GM12878 (cell line): ENCODE measurements around the gene C10orf90. TPM values are rescaled to one million over a fixed set of nuclear protein-coding genes. Genes with fewer than 3 reads are reported as not detected.

Experiments used
- ATAC-seq: fragments of 200-7000 bp; cut with Tn5 transposase; 3 replicates; pipeline ENCODE4 v1.9.1; 2020; ENCODE audit warnings: mild to moderate bottlenecking, moderate library complexity
- BruUV-seq: library from RNA; stranded (reverse); fragments of 400-500 nt; replicated peaks from 2 replicates; lab custom pipeline; 2021; lab: Mats Ljungman, UMichigan
- CTCF ChIA-PET: fragments of 300-600 bp; sonication (Branson Sonifier 250); formaldehyde crosslinking; extraction: SDS; loops from one replicate; lab custom pipeline; 2021; ENCODE audit warnings: inconsistent platforms; lab: Yijun Ruan, JAX
- POLR2A ChIA-PET: fragments of 350-600 bp; formaldehyde crosslinking; extraction: SDS; loops from one replicate; lab custom pipeline; 2021; ENCODE audit warnings: inconsistent platforms; lab: Charles Lee
- RAD21 ChIA-PET: fragments of 300-600 bp; sonication (Branson Sonifier 250); formaldehyde crosslinking; loops from one replicate; lab custom pipeline; 2023; ENCODE audit warnings: antibody characterized with exemption; ENCODE audit not compliant: unreplicated experiment; lab: Charles Lee
- SMC1A ChIA-PET: fragments of 300-600 bp; sonication (Branson Sonifier 250); formaldehyde crosslinking; loops from one replicate; lab custom pipeline; 2023; ENCODE audit not compliant: unreplicated experiment, uncharacterized antibody; lab: Charles Lee
- DNase-seq: peaks from one replicate; pipeline ENCODE4 v3.0.0-alpha.2; 2011; ENCODE audit warnings: low read depth, low spot score
- FAIRE-seq: peaks from 3 replicates; lab custom pipeline; 2011; peaks lifted over from hg19 to GRCh38; lab: Jason Lieb, UNC
- H2AFZ ChIP-seq: 2 replicates; pipeline ENCODE4 v1.6.0; 2011; ENCODE audit warnings: low read depth, low read length, control low read depth; ENCODE audit not compliant: control insufficient read depth
- H3K27ac ChIP-seq: 2 replicates; pipeline ENCODE4 v1.5.1; 2011; ENCODE audit warnings: control low read depth; ENCODE audit not compliant: control insufficient read depth, insufficient read depth
- H3K27me3 ChIP-seq, 2 experiments: replicated peaks in 1 of 2; 2 replicates each; pipeline versions ENCODE4 v1.6.0 to v1.6.1; 2011; ENCODE audit warnings: low read length in 1 of 2; ENCODE audit not compliant: control insufficient read depth in 2 of 2, insufficient read depth in 2 of 2
- H3K36me3 ChIP-seq, 2 experiments: 2 replicates each; pipeline ENCODE4 v1.5.1; 2011; ENCODE audit warnings: low read length in 1 of 2; ENCODE audit not compliant: control insufficient read depth in 2 of 2, insufficient read depth in 2 of 2
- H3K4me1 ChIP-seq: 2 replicates; pipeline ENCODE4 v1.6.1; 2011; ENCODE audit warnings: mild to moderate bottlenecking, low read length, moderate library complexity, mixed read lengths; ENCODE audit not compliant: control insufficient read depth, insufficient read depth
- H3K4me2 ChIP-seq: 2 replicates; pipeline ENCODE4 v1.6.0; 2011; ENCODE audit warnings: control low read depth; ENCODE audit not compliant: control insufficient read depth, insufficient read depth
- H3K4me3 ChIP-seq: fragments of 200-600 bp; sonication (generic); 2 replicates; pipeline ENCODE4 v1.5.1; 2016
- H3K79me2 ChIP-seq: 2 replicates; pipeline ENCODE4 v1.6.0; 2011; ENCODE audit warnings: low read length; ENCODE audit not compliant: control insufficient read depth, insufficient read depth
- H3K9ac ChIP-seq: 2 replicates; pipeline ENCODE4 v1.8.0; 2011; ENCODE audit warnings: low read length, control low read depth, mixed read lengths; ENCODE audit not compliant: control insufficient read depth, insufficient read depth
- H3K9me3 ChIP-seq: replicated peaks from 3 replicates; pipeline ENCODE4 v1.5.1; 2011; ENCODE audit warnings: mild to moderate bottlenecking, low read length; ENCODE audit not compliant: control insufficient read depth, insufficient read depth
- H4K20me1 ChIP-seq: 2 replicates; pipeline ENCODE4 v1.6.0; 2011; ENCODE audit not compliant: control insufficient read depth, insufficient read depth
- EED ChIP-seq: sonication (generic); IDR thresholded peaks from 2 replicates; pipeline ENCODE4 v1.6.1; 2016; ENCODE audit warnings: antibody characterized with exemption, low read depth
- HDGF ChIP-seq: fragments of 450-650 bp; IDR thresholded peaks from 2 replicates; pipeline ENCODE4 v1.6.1; 2016; ENCODE audit warnings: antibody characterized with exemption
- HSF1 ChIP-seq: fragments of 150-350 bp; IDR thresholded peaks from 2 replicates; pipeline ENCODE4 v1.6.1; 2014; ENCODE audit warnings: mild to moderate bottlenecking, low read depth, low read length
- IKZF1 ChIP-seq: fragments of 450-650 bp; conservative IDR thresholded peaks from 2 replicates; pipeline ENCODE4 v1.6.1; 2017; ENCODE audit warnings: antibody characterized with exemption, mild to moderate bottlenecking
- JUND ChIP-seq: IDR thresholded peaks from 2 replicates; pipeline ENCODE4 v1.6.1; 2012; ENCODE audit warnings: low read depth, mild to moderate bottlenecking, low read length, improper control_type of control experiment, moderate library complexity
- MTA2 ChIP-seq: fragments of 450-650 bp; IDR thresholded peaks from 2 replicates; pipeline ENCODE4 v1.6.1; 2016; ENCODE audit warnings: low read depth, mild to moderate bottlenecking, moderate library complexity
- NFIC ChIP-seq: IDR thresholded peaks from 2 replicates; pipeline ENCODE4 v1.6.1; 2012; ENCODE audit warnings: low read depth, mild to moderate bottlenecking, inconsistent platforms, low read length, moderate library complexity
- NR2C1 ChIP-seq: fragments of 450-650 bp; IDR thresholded peaks from 2 replicates; pipeline ENCODE4 v1.6.1; 2017; ENCODE audit warnings: antibody characterized with exemption, mild to moderate bottlenecking, moderate library complexity
- POLR2AphosphoS2 ChIP-seq: IDR thresholded peaks from 2 replicates; pipeline ENCODE4 v1.6.1; 2011; ENCODE audit warnings: low read depth, mild to moderate bottlenecking, low read length, improper control_type of control experiment, moderate library complexity
- SIN3A ChIP-seq: IDR thresholded peaks from 2 replicates; pipeline ENCODE4 v1.6.1; 2012; ENCODE audit warnings: low read depth, low read length, improper control_type of control experiment
- TAF1 ChIP-seq: IDR thresholded peaks from 2 replicates; pipeline ENCODE4 v1.6.1; 2011; ENCODE audit warnings: mild to moderate bottlenecking, low read depth, low read length, borderline replicate concordance
- ZNF622 ChIP-seq: fragments of 450-650 bp; IDR thresholded peaks from 2 replicates; pipeline ENCODE4 v1.6.1; 2017; ENCODE audit warnings: mild to moderate bottlenecking, inconsistent platforms
- WGBS: methylation state at CpG from one replicate; pipeline ENCODE4 v1.1.6; 2016; ENCODE audit warnings: low lambda C conversion rate; ENCODE audit not compliant: insufficient replicate concordance, insufficient coverage; ENCODE audit errors: missing lambda C conversion rate; 5-methylcytosine and 5-hydroxymethylcytosine counted together
- in situ Hi-C: fragments of 300-500 bp; cut with MboI; formaldehyde crosslinking; loops from 9 replicates; pipeline ENCODE4 v1.14.3; 2018; ENCODE audit warnings: mixed read lengths
- intact Hi-C: fragments of 100-400 bp; cut with micrococcal nuclease; formaldehyde crosslinking; loops from one replicate; pipeline ENCODE4 v1.14.2; 2022; ENCODE audit not compliant: unreplicated experiment
- polyA plus RNA-seq, 11 experiments: library from polyadenylated mRNA; depleted of rRNA in 4 of 11; unstranded in 6 of 11; stranded (reverse) in 5 of 11; fragments of >200 nt; fragmentation: Nextera tagmentation in 4 of 11; fragmentation: Illumina TruSeq in 1 of 11; extraction: Ambion mirVana in 4 of 11; extraction: Trizol in 1 of 11; gene quantifications; 1 replicate in 1 of 11; 2 replicates in 10 of 11; pipeline versions ENCODE4 v1.2.1 to v1.2.3, GENCODE V29; 2011 to 2016; ENCODE audit warnings: inconsistent platforms in 2 of 11, missing spikeins in 2 of 11, low read depth in 1 of 11
- total RNA-seq, 4 experiments: library from RNA; depleted of rRNA in 3 of 4; stranded (reverse); fragments of >200 nt in 3 of 4; fragmentation: Illumina TruSeq in 1 of 4; extraction: Trizol in 1 of 4; gene quantifications; 2 replicates each; pipeline versions ENCODE4 v1.2.1 to v1.2.3, GENCODE V29; 2013 to 2021
- TF ChIP-seq, protein P1 (sequence below): IDR thresholded peaks from 2 replicates; pipeline ENCODE4 v1.6.1; 2011; ENCODE audit warnings: mild to moderate bottlenecking, low read depth, low read length, moderate library complexity; ENCODE audit not compliant: insufficient replicate concordance
- TF ChIP-seq, protein P2 (sequence below), 3 experiments: IDR thresholded peaks in 2 of 3; conservative IDR thresholded peaks in 1 of 3; 2 replicates each; pipeline ENCODE4 v1.5.1; 2011; ENCODE audit warnings: low read depth in 3 of 3, low read length in 3 of 3, mild to moderate bottlenecking in 3 of 3, control low read depth in 2 of 3, moderate library complexity in 2 of 3, inconsistent platforms in 1 of 3, mixed read lengths in 1 of 3; ENCODE audit not compliant: control insufficient read depth in 2 of 3, insufficient read depth in 1 of 3; ENCODE audit errors: extremely low read depth in 1 of 3

The C10orf90 gene
- total and polyA plus RNA-seq, 10 of the 15 experiments (the other 5 are each of a cell fraction or from before 2014, with no cell fraction given) = 0.04 TPM; not detected in 9

- ChIA-PET SMC1A (no interaction called here), POLR2A (no interaction called here), RAD21 (no interaction called here), CTCF (interaction anchor here (0.7 kb wide), 1 partner anchor 9 kb away, joined by 3 read pairs; no protein-coding TSS in a partner anchor)
- no peaks in the 10 kb centered on the region for H3K79me2 ChIP-seq
- TF ChIP-seq, protein P1, sequence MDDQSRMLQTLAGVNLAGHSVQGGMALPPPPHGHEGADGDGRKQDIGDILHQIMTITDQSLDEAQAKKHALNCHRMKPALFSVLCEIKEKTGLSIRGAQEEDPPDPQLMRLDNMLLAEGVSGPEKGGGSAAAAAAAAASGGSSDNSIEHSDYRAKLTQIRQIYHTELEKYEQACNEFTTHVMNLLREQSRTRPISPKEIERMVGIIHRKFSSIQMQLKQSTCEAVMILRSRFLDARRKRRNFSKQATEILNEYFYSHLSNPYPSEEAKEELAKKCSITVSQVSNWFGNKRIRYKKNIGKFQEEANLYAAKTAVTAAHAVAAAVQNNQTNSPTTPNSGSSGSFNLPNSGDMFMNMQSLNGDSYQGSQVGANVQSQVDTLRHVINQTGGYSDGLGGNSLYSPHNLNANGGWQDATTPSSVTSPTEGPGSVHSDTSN = no peak
- no peak for TF ChIP-seq HSF1
- TF ChIP-seq NFIC = no peak
- no peak for TF ChIP-seq MTA2
- TF ChIP-seq TAF1 = no peak
- no peak for TF ChIP-seq SIN3A
- TF ChIP-seq IKZF1 = no peak
- TF ChIP-seq EED = no peak
- TF ChIP-seq HDGF = no peak
- no peak for TF ChIP-seq JUND
- no peak for TF ChIP-seq POLR2AphosphoS2
- no peak for TF ChIP-seq ZNF622
- no peak for TF ChIP-seq NR2C1
- TF ChIP-seq, protein P2, sequence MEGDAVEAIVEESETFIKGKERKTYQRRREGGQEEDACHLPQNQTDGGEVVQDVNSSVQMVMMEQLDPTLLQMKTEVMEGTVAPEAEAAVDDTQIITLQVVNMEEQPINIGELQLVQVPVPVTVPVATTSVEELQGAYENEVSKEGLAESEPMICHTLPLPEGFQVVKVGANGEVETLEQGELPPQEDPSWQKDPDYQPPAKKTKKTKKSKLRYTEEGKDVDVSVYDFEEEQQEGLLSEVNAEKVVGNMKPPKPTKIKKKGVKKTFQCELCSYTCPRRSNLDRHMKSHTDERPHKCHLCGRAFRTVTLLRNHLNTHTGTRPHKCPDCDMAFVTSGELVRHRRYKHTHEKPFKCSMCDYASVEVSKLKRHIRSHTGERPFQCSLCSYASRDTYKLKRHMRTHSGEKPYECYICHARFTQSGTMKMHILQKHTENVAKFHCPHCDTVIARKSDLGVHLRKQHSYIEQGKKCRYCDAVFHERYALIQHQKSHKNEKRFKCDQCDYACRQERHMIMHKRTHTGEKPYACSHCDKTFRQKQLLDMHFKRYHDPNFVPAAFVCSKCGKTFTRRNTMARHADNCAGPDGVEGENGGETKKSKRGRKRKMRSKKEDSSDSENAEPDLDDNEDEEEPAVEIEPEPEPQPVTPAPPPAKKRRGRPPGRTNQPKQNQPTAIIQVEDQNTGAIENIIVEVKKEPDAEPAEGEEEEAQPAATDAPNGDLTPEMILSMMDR (IDR thresholded peaks at IDR 0.05 in 2 of 3, conservative IDR thresholded peaks at IDR 0.05 in 1 of 3; ENCODE audit: control insufficient read depth in 2 of 3, extremely low read depth in 1 of 3, insufficient read depth in 1 of 3, low read depth in 3 of 3, low read length in 3 of 3) = no peak
- H3K4me1 ChIP-seq = no peaks in the 10 kb centered on the region
- H3K36me3 ChIP-seq = no peaks in the 10 kb centered on the region
- WGBS = 0% methylated on average over 3 of the region's 3 CpGs
- H3K4me3 ChIP-seq = no peak overlapping the region
- in situ Hi-C loops (no loop called here), intact Hi-C loops (no loop called here)
- ATAC-seq (no peak), DNase-seq (no peak), FAIRE-seq (no peak)
- no peaks in the 10 kb centered on the region for H4K20me1 ChIP-seq
- no peak overlapping the region for H3K27ac ChIP-seq
- no peaks in the 10 kb centered on the region for H3K9me3 ChIP-seq
- H2AFZ ChIP-seq = no peak overlapping the region
- no peaks in the 10 kb centered on the region for H3K27me3 ChIP-seq
- no peak overlapping the region for H3K9ac ChIP-seq
- BruUV-seq = no TSS peak
- no peak overlapping the region for H3K4me2 ChIP-seq
These were observed 77.6 kb downstream of the C10orf90 start for GRCh38 chr10:126592901-126593300.
